NCI-H2196 treated with DMSO at 0.1 percent for 48 hours (cell line): ENCODE data around the gene SLC6A11.

ENCODE experiments used
- DNase-seq: peaks from one replicate; lab custom pipeline; 2025; ENCODE audit not compliant: unreplicated experiment; lab: John Stamatoyannopoulos, UW

SLC6A11 gene

DNA sequence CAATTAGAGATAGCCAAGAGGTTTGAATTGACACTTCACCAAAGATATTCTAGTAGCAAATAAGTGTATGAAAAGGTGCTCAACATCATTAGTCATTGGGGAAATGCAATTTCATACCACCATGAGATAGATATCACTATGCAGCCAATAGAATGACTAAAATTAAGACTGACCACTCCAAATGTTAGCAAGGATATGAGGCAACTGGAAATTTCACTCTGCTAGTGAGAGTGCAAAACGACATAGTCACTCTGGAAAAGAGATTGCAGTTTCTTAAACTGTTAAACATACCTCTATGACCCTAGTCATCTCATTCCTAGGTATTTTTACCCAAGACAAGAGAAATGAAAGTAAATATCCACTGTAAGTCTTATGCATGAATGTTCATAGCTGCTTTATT, 27.6 kb upstream of the SLC6A11 start:
- DNase-seq = no peak

DNA sequence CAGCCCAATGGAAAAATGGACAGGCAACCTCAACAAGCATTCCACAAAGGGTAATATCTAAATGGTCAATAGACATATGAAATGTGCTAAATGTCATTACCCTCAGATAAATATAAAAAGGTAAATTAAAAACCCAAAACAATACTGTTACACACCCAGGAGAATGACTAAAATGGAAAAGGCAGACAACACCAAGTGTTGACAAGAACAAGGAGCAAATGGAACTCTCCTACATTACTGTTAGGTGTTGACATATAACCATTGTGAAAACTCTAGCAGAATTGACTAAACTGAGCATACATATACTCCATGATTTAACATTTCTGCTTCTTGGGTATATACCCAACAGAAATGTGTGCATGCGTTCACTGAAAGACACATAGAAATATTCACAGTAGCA, 25.3 kb upstream of the SLC6A11 start:
- no peak for DNase-seq

DNA sequence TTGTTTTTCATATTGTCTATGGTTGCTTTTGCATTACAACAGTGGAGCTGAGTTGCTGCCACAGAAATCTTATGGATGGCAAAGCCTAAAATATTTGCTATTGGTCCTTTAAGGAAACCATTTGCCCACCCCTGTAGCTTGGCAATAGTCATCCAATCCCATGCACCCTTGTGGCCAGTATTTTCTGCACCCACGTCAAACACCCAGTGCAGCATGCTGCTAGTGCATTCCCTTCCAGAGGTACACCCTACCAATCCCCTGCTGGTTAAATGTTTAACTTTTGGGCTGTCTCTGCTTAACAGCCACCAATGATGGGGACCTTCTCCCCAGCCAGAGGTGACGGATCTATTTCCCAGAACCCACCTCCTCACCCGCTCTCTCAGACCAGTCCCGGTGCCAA, 23.8 kb upstream of the SLC6A11 start:
- no peak for DNase-seq

GRCh38 chr3:10798600-10799367, 17.2 kb upstream of the SLC6A11 start:
- DNase-seq = no peak

GRCh38 chr3:10804183-10804648, 11.8 kb upstream of the SLC6A11 start:
- DNase-seq = no peak

- no peak for DNase-seq
Observed at GRCh38 chr3:10806006-10806405, 10.0 kb upstream of the SLC6A11 start.

GRCh38 chr3:10808130-10808735, 7.8 kb upstream of the SLC6A11 start:
- DNase-seq = no peak

DNA sequence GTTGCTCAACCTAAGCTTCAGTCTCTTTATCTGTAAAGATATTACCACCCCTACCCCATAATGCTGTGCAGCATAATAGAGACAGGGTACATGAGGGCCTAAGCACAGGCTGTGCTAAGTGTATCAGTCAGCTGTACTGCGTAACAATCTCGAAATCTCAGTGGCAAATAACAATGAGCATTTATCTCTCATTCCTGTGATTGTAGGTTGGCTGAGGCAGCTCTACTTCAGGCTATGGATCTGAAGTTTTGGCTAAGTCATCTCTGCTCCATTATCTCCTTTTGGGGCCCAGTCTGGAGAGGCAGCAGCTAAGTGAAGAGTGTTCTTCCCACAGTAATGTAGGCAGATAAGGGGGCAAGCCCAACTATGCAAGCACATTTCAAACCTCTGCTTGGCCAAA, 7.1 kb upstream of the SLC6A11 start:
- DNase-seq = no peak

GRCh38 chr3:10810376-10810775, 5.7 kb upstream of the SLC6A11 start:
- no peak for DNase-seq

- DNase-seq = no peak
Observed at GRCh38 chr3:10813425-10813824, 2.6 kb upstream of the SLC6A11 start.

DNA sequence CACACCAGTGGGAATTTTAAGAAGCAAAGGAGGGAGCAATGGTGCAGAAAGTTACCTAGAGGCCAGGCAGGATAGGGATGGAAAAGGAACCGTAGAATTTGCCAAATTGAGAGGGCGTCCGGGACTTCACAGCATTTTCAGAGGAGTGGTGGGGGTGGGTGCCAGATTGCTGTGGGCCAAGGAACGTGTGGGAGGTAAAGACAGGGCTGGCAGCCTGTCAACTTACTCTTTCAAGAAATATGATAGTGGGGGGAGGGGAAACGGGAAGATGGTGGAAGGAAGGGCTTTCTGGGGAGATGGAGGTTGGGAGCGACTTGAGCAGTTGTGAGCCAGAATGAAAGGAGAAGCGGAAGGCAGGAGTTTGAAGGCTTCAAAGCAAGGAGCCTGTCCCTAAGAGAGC, 1.4 kb upstream of the SLC6A11 start:
- DNase-seq = no peak

DNA sequence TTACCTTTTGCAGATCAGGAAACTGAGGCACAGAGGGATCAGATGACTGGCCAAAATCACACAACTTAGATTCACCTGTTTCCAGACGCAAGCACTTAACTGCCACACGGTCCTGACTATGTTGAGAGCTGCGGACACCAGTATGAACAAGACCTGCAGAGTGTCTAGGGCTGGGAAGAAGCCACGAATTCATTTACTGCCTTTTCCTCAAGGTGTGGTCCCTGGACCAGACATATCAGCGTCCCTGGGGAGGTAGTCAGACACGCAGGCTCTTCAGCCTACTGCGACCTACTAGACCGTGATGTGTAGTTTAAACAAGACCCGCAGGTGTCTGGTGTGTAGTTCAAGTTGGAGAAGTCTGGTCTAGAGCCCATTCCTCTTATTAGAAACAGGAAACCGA, 541 bp upstream of the SLC6A11 start:
- DNase-seq = no peak

- DNase-seq = no peak
Observed at GRCh38 chr3:10816863-10817253, 830 bp downstream of the SLC6A11 start.

- DNase-seq = no peak
Observed at GRCh38 chr3:10817506-10817905, 1.5 kb downstream of the SLC6A11 start.

DNA sequence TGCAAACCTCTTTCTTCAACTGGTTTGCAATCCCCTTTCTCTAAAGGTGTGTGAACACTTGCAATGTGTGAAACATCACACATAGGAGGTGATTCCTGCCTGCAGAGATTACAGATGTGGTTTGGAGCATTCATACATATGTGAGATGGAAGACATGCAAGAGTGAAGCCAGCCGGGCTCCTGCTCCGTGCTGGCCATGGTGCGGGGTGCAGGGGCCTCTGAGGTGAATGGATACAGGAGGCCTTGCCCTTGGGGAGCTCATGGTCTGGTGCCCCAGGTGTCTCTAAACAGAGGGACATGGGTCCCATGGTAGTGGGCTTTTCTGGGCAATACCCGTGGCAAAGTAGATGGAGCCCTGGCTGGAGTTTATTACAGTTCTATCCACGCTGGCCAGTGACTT, 6.0 kb downstream of the SLC6A11 start:
- DNase-seq = no peak

DNA sequence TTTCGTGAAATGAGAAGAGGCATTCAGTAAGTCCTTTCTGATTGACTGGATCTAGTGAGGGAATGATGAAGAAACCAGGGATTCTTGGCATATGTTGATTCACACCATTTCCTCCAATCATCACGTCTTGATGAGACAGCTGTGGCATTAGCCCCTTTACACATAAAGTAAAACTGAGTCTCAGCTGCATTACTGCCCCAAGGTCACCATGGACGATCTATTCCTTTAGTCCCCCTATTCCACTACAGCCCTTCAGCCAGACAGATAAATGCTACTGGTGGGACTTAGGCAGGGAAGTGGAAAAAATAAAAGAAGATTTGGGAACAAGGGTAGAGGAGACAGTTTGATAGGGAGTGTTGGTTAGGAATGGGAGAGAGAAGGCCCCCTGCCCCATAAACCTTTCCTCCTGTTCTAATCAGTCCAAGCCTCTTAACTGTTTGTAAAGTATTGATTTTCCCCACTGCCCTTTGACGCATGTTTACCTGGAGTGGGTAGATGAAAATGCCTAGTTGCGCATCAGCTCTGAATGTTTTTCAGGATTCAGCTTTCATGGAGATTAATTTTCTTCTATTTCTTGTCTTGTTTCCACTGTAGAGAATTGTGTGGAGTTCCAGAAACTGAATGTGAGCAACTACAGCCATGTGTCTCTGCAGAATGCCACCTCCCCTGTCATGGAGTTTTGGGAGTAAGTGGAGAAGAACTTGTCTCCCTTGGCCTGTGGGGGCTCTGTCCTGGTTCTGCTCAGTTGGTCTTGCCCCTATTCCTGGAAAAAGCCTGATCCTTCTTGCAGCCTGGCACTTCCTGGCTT, 6.9 kb downstream of the SLC6A11 start:
- no peak for DNase-seq

- no peak for DNase-seq
Observed at GRCh38 chr3:10823516-10823818, 7.4 kb downstream of the SLC6A11 start.

GRCh38 chr3:10824468-10824867, 8.4 kb downstream of the SLC6A11 start:
- DNase-seq = no peak

- DNase-seq = no peak
Observed at GRCh38 chr3:10833855-10834414, 17.9 kb downstream of the SLC6A11 start.

DNA sequence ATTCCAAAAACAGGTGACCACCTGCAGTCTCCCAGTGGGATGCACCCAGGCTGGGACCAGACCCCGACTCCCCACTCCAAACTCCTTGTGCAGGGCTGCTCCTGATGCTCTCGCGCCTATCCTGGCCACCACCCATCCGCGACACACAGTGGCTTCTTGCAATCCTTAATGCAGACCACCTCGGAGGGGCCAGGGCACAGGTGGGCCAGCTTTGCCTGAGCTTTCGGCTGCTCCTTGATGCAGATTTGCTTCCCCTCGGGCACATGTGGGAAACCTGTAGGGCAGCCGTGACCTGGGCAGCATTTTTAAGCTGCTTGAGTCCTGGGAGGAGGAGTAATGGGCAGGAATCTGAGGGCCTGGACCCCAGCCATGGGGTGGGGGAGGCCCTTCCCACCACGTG, 18.9 kb downstream of the SLC6A11 start:
- DNase-seq = no peak

- no peak for DNase-seq
Observed at GRCh38 chr3:10835406-10835805, 19.4 kb downstream of the SLC6A11 start.

- DNase-seq = no peak
Observed at GRCh38 chr3:10836676-10837075, 20.6 kb downstream of the SLC6A11 start.
